HEK293 (cell line): ENCODE results near the gene GAGE10.

Source experiments
- TCF7L2 ChIP-seq: IDR thresholded peaks from 2 replicates; pipeline ENCODE4 v1.6.1; 2011; ENCODE audit warnings: low read depth, mild to moderate bottlenecking, inconsistent platforms, low read length, moderate library complexity, borderline replicate concordance
- YY1 ChIP-seq: fragments of 450-650 bp; formaldehyde crosslinking; IDR thresholded peaks from 2 replicates; pipeline ENCODE4 v1.5.1; 2018; ENCODE audit warnings: missing biosample characterization, missing genetic modification characterization
- ZBTB7A ChIP-seq: fragments of 450-650 bp; formaldehyde crosslinking; IDR thresholded peaks from 2 replicates; pipeline ENCODE4 v1.5.1; 2016; ENCODE audit warnings: low read depth, missing biosample characterization, missing genetic modification characterization
- ZNF112 ChIP-seq: fragments of 450-650 bp; formaldehyde crosslinking; IDR thresholded peaks from 2 replicates; pipeline ENCODE4 v1.5.0; 2017; ENCODE audit warnings: missing biosample characterization, missing genetic modification characterization
- ZNF175 ChIP-seq: fragments of 450-650 bp; formaldehyde crosslinking; IDR thresholded peaks from 2 replicates; pipeline ENCODE4 v1.5.1; 2016; ENCODE audit warnings: missing biosample characterization, missing genetic modification characterization
- ZNF274 ChIP-seq, 2 experiments: fragments of 200-500 bp in 1 of 2; fragments of 450-650 bp in 1 of 2; sonication (Bioruptor generic) in 1 of 2; formaldehyde crosslinking in 1 of 2; IDR thresholded peaks; 2 replicates each; pipeline versions ENCODE4 v1.5.1 to v1.6.1; 2014 to 2016; ENCODE audit warnings: borderline replicate concordance in 1 of 2, inconsistent platforms in 1 of 2, low read length in 1 of 2, missing biosample characterization in 1 of 2, missing genetic modification characterization in 1 of 2
- TF ChIP-seq, protein P1 (sequence below): fragments of 450-650 bp; formaldehyde crosslinking; IDR thresholded peaks from 2 replicates; pipeline ENCODE4 v1.5.1; 2016; ENCODE audit warnings: missing biosample characterization, missing genetic modification characterization
- TF ChIP-seq, protein P2 (sequence below): sonication (generic); formaldehyde crosslinking; IDR thresholded peaks from 2 replicates; pipeline ENCODE4 v1.8.1; 2022; ENCODE audit warnings: mild to moderate bottlenecking, moderate library complexity, missing genetic modification reagents
- TF ChIP-seq, protein P3 (sequence below): fragments of 450-650 bp; formaldehyde crosslinking; IDR thresholded peaks from 2 replicates; pipeline ENCODE4 v1.5.1; 2016; ENCODE audit warnings: missing biosample characterization, missing genetic modification characterization, low read depth
- TF ChIP-seq, protein P4 (sequence below): fragments of 450-650 bp; formaldehyde crosslinking; IDR thresholded peaks from 2 replicates; pipeline ENCODE4 v1.5.1; 2016; ENCODE audit warnings: missing biosample characterization, missing genetic modification characterization
- TF ChIP-seq, protein P5 (sequence below): fragments of 450-650 bp; formaldehyde crosslinking; IDR thresholded peaks from 2 replicates; pipeline ENCODE4 v1.5.1; 2016; ENCODE audit warnings: missing biosample characterization, missing genetic modification characterization

DNA sequence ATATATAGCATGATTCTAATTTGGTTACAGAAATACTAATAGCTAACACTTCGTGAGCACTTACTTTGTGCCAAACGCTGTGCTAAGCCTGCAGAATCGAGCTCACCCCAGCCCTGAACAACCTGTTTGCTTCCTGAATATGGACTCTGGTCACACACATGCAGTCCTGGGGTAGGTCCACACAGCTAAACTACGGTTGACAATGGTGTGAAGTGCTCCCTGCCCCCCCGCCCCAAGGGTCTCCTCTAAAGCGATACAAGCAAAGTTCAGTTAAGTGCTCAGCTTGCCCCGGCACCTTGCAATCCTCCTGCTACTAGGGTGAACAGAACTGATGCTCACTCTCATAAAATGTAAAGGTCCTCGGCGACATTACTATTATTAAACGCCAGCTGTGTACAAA, 39.8 kb upstream of the GAGE10 start:
- TF ChIP-seq ZBTB7A (tag by site-specific recombination) (no peak), TCF7L2 (no peak), ZNF175 (tag by site-specific recombination) (no peak), ZNF112 (no peak), YY1 (tag by site-specific recombination) (no peak), ZNF274 (IDR thresholded peaks at IDR 0.05; ENCODE audit: low read length) (no peak), ZNF274 (tag by site-specific recombination; IDR thresholded peaks at IDR 0.05; ENCODE audit: borderline replicate concordance) (no peak)
- TF ChIP-seq, protein P1, sequence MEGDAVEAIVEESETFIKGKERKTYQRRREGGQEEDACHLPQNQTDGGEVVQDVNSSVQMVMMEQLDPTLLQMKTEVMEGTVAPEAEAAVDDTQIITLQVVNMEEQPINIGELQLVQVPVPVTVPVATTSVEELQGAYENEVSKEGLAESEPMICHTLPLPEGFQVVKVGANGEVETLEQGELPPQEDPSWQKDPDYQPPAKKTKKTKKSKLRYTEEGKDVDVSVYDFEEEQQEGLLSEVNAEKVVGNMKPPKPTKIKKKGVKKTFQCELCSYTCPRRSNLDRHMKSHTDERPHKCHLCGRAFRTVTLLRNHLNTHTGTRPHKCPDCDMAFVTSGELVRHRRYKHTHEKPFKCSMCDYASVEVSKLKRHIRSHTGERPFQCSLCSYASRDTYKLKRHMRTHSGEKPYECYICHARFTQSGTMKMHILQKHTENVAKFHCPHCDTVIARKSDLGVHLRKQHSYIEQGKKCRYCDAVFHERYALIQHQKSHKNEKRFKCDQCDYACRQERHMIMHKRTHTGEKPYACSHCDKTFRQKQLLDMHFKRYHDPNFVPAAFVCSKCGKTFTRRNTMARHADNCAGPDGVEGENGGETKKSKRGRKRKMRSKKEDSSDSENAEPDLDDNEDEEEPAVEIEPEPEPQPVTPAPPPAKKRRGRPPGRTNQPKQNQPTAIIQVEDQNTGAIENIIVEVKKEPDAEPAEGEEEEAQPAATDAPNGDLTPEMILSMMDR: no peak
- TF ChIP-seq, protein P2, sequence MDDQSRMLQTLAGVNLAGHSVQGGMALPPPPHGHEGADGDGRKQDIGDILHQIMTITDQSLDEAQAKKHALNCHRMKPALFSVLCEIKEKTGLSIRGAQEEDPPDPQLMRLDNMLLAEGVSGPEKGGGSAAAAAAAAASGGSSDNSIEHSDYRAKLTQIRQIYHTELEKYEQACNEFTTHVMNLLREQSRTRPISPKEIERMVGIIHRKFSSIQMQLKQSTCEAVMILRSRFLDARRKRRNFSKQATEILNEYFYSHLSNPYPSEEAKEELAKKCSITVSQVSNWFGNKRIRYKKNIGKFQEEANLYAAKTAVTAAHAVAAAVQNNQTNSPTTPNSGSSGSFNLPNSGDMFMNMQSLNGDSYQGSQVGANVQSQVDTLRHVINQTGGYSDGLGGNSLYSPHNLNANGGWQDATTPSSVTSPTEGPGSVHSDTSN: no peak
- TF ChIP-seq, protein P3, sequence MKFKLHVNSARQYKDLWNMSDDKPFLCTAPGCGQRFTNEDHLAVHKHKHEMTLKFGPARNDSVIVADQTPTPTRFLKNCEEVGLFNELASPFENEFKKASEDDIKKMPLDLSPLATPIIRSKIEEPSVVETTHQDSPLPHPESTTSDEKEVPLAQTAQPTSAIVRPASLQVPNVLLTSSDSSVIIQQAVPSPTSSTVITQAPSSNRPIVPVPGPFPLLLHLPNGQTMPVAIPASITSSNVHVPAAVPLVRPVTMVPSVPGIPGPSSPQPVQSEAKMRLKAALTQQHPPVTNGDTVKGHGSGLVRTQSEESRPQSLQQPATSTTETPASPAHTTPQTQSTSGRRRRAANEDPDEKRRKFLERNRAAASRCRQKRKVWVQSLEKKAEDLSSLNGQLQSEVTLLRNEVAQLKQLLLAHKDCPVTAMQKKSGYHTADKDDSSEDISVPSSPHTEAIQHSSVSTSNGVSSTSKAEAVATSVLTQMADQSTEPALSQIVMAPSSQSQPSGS (tag by site-specific recombination): no peak
- TF ChIP-seq, protein P4, sequence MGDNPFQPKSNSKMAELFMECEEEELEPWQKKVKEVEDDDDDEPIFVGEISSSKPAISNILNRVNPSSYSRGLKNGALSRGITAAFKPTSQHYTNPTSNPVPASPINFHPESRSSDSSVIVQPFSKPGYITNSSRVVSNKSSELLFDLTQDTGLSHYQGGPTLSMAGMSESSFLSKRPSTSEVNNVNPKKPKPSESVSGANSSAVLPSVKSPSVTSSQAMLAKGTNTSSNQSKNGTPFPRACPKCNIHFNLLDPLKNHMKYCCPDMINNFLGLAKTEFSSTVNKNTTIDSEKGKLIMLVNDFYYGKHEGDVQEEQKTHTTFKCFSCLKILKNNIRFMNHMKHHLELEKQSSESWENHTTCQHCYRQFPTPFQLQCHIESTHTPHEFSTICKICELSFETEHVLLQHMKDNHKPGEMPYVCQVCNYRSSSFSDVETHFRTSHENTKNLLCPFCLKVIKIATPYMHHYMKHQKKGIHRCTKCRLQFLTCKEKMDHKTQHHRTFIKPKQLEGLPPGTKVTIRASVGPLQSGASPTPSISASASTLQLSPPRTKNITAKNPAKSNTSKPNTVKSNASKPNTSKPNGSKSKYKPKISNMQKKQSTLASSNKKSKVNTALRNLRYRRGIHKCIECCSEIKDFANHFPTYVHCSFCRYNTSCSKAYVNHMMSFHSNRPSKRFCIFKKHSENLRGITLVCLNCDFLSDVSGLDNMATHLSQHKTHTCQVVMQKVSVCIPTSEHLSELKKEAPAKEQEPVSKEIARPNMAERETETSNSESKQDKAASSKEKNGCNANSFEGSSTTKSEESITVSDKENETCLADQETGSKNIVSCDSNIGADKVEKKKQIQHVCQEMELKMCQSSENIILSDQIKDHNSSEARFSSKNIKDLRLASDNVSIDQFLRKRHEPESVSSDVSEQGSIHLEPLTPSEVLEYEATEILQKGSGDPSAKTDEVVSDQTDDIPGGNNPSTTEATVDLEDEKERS (tag by site-specific recombination): no peak
- TF ChIP-seq, protein P5, sequence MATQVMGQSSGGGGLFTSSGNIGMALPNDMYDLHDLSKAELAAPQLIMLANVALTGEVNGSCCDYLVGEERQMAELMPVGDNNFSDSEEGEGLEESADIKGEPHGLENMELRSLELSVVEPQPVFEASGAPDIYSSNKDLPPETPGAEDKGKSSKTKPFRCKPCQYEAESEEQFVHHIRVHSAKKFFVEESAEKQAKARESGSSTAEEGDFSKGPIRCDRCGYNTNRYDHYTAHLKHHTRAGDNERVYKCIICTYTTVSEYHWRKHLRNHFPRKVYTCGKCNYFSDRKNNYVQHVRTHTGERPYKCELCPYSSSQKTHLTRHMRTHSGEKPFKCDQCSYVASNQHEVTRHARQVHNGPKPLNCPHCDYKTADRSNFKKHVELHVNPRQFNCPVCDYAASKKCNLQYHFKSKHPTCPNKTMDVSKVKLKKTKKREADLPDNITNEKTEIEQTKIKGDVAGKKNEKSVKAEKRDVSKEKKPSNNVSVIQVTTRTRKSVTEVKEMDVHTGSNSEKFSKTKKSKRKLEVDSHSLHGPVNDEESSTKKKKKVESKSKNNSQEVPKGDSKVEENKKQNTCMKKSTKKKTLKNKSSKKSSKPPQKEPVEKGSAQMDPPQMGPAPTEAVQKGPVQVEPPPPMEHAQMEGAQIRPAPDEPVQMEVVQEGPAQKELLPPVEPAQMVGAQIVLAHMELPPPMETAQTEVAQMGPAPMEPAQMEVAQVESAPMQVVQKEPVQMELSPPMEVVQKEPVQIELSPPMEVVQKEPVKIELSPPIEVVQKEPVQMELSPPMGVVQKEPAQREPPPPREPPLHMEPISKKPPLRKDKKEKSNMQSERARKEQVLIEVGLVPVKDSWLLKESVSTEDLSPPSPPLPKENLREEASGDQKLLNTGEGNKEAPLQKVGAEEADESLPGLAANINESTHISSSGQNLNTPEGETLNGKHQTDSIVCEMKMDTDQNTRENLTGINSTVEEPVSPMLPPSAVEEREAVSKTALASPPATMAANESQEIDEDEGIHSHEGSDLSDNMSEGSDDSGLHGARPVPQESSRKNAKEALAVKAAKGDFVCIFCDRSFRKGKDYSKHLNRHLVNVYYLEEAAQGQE (tag by site-specific recombination): no peak
